H9 (cell line): ENCODE data around the gene CENPP. TPM values are rescaled to one million over a fixed set of nuclear protein-coding genes. Genes with fewer than 3 reads are reported as not detected.

Source experiments
- DNase-seq: peaks from one replicate; pipeline ENCODE4 v3.0.0-alpha.2; 2017
- H2AFZ ChIP-seq: one replicate; pipeline ENCODE4 v1.6.1; 2013; ENCODE audit warnings: mild to moderate bottlenecking, low read length, control low read depth, moderate library complexity
- H2AK5ac ChIP-seq: 2 replicates; pipeline ENCODE4 v1.6.1; 2013; ENCODE audit warnings: low read length, control low read depth, mixed read lengths; ENCODE audit not compliant: insufficient read length
- H2BK120ac ChIP-seq: one replicate; pipeline ENCODE4 v1.6.1; 2013; ENCODE audit warnings: low read depth, mild to moderate bottlenecking, low read length, control low read depth, inconsistent platforms; ENCODE audit not compliant: poor library complexity, severe bottlenecking
- H2BK12ac ChIP-seq: 2 replicates; pipeline ENCODE4 v1.6.1; 2013; ENCODE audit warnings: low read length, control low read depth, mixed read lengths, low read depth; ENCODE audit not compliant: insufficient read length
- H2BK15ac ChIP-seq: 2 replicates; pipeline ENCODE4 v1.6.1; 2013; ENCODE audit warnings: low read depth, low read length, control low read depth
- H2BK20ac ChIP-seq: one replicate; pipeline ENCODE4 v1.6.1; 2013; ENCODE audit warnings: low read depth, mild to moderate bottlenecking, low read length, control low read depth, inconsistent platforms; ENCODE audit not compliant: poor library complexity, severe bottlenecking
- H2BK5ac ChIP-seq: 2 replicates; pipeline ENCODE4 v1.6.1; 2013; ENCODE audit warnings: low read length, control low read depth, mixed read lengths; ENCODE audit not compliant: insufficient read length
- H3K14ac ChIP-seq: 2 replicates; pipeline ENCODE4 v1.6.1; 2013; ENCODE audit warnings: low read length, control low read depth; ENCODE audit not compliant: insufficient read depth
- H3K18ac ChIP-seq: 2 replicates; pipeline ENCODE4 v1.6.1; 2013; ENCODE audit warnings: low read depth, mild to moderate bottlenecking, mixed read lengths, low read length, control low read depth; ENCODE audit not compliant: insufficient read length
- H3K23ac ChIP-seq: 2 replicates; pipeline ENCODE4 v1.6.1; 2013; ENCODE audit warnings: low read length, control low read depth, mixed read lengths, low read depth; ENCODE audit not compliant: insufficient read length
- H3K23me2 ChIP-seq: 2 replicates; pipeline ENCODE4 v1.6.1; 2013; ENCODE audit warnings: low read depth, mild to moderate bottlenecking, mixed read lengths, low read length, control low read depth; ENCODE audit not compliant: insufficient read length, poor library complexity, severe bottlenecking
- H3K27ac ChIP-seq: 2 replicates; pipeline ENCODE4 v1.5.1; 2013; ENCODE audit warnings: low read length, control low read depth, mixed read lengths, low read depth; ENCODE audit not compliant: insufficient read length
- H3K27me3 ChIP-seq: 2 replicates; pipeline ENCODE4 v1.6.1; 2013; ENCODE audit warnings: low read length, control low read depth, inconsistent platforms; ENCODE audit not compliant: insufficient read depth
- H3K4ac ChIP-seq: 2 replicates; pipeline ENCODE4 v1.6.1; 2013; ENCODE audit warnings: low read depth, mild to moderate bottlenecking, control low read depth, inconsistent platforms, low read length, moderate library complexity
- H3K4me1 ChIP-seq: 2 replicates; pipeline ENCODE4 v1.6.1; 2013; ENCODE audit warnings: low read length, control low read depth, inconsistent platforms; ENCODE audit not compliant: insufficient read depth
- H3K4me2 ChIP-seq: 2 replicates; pipeline ENCODE4 v1.6.1; 2013; ENCODE audit warnings: low read length, control low read depth, mixed read lengths; ENCODE audit not compliant: insufficient read length, insufficient read depth
- H3K56ac ChIP-seq: 2 replicates; pipeline ENCODE4 v1.6.1; 2013; ENCODE audit warnings: low read depth, mild to moderate bottlenecking, mixed read lengths, low read length, control low read depth; ENCODE audit not compliant: insufficient read length
- H3K79me1 ChIP-seq: 2 replicates; pipeline ENCODE4 v1.6.1; 2013; ENCODE audit warnings: low read depth, mild to moderate bottlenecking, moderate library complexity, low read length, control low read depth, inconsistent platforms; ENCODE audit not compliant: insufficient read depth, poor library complexity, severe bottlenecking
- H3K79me2 ChIP-seq: 2 replicates; pipeline ENCODE4 v1.6.1; 2013; ENCODE audit warnings: low read length, control low read depth, inconsistent platforms; ENCODE audit not compliant: insufficient read depth
- H3K9ac ChIP-seq: 2 replicates; pipeline ENCODE4 v1.6.1; 2013; ENCODE audit warnings: low read length, control low read depth, mixed read lengths; ENCODE audit not compliant: insufficient read length; ENCODE audit errors: extremely low read depth
- H3K9me3 ChIP-seq: one replicate; pipeline ENCODE4 v1.6.1; 2013; ENCODE audit warnings: low read depth, low read length, inconsistent platforms; ENCODE audit not compliant: control insufficient read depth
- H3T11ph ChIP-seq: one replicate; pipeline ENCODE4 v1.6.1; 2013; ENCODE audit warnings: mild to moderate bottlenecking, low read length, control low read depth, inconsistent platforms
- H4K20me1 ChIP-seq: one replicate; pipeline ENCODE4 v1.6.1; 2013; ENCODE audit not compliant: control insufficient read depth, insufficient read length, insufficient read depth
- H4K5ac ChIP-seq: 2 replicates; pipeline ENCODE4 v1.6.1; 2013; ENCODE audit warnings: low read depth, mild to moderate bottlenecking, mixed read lengths, low read length, control low read depth; ENCODE audit not compliant: insufficient read length
- H4K8ac ChIP-seq: replicated peaks from 2 replicates; pipeline ENCODE4 v1.6.1; 2013; ENCODE audit warnings: low read length, control low read depth, mixed read lengths, low read depth; ENCODE audit not compliant: insufficient read length
- H4K91ac ChIP-seq: 2 replicates; pipeline ENCODE4 v1.6.1; 2013; ENCODE audit warnings: low read depth, mild to moderate bottlenecking, moderate library complexity, mixed read lengths, low read length, control low read depth; ENCODE audit not compliant: insufficient read length
- H3K27ac Mint-ChIP-seq, 3 experiments: 2 replicates in 2 of 3; 3 replicates in 1 of 3; pipeline ENCODE4 v1.8.0; 2020 to 2021; ENCODE audit warnings: mixed read lengths in 3 of 3, mild to moderate bottlenecking in 1 of 3, moderate library complexity in 1 of 3
- H3K27me3 Mint-ChIP-seq: 2 replicates; pipeline ENCODE4 v1.8.0; 2021; ENCODE audit warnings: low read depth, mild to moderate bottlenecking, moderate library complexity, mixed read lengths
- H3K36me3 Mint-ChIP-seq, 3 experiments: 2 replicates in 2 of 3; 3 replicates in 1 of 3; pipeline ENCODE4 v1.8.0; 2020 to 2021; ENCODE audit warnings: low read depth in 3 of 3, mixed read lengths in 3 of 3; ENCODE audit not compliant: insufficient read depth in 1 of 3
- H3K4me1 Mint-ChIP-seq, 2 experiments: 2 replicates each; pipeline ENCODE4 v1.8.0; 2020; ENCODE audit warnings: mixed read lengths in 2 of 2
- H3K4me3 Mint-ChIP-seq, 2 experiments: 2 replicates in 1 of 2; 3 replicates in 1 of 2; pipeline ENCODE4 v1.8.0; 2020 to 2021; ENCODE audit warnings: mild to moderate bottlenecking in 2 of 2, mixed read lengths in 2 of 2, moderate library complexity in 1 of 2
- H3K9me3 Mint-ChIP-seq, 2 experiments: 2 replicates in 1 of 2; 3 replicates in 1 of 2; pipeline ENCODE4 v1.8.0; 2020; ENCODE audit warnings: mild to moderate bottlenecking in 2 of 2, mixed read lengths in 2 of 2, moderate library complexity in 1 of 2
- WGBS: extraction: QIAGEN DNeasy Blood & Tissue Kit; methylation state at CpG from one replicate; pipeline ENCODE4 v1.1.7; 2013; ENCODE audit warnings: missing lambda C conversion rate, low lambda C conversion rate, mixed read lengths; ENCODE audit not compliant: insufficient read length; ENCODE audit errors: extremely low coverage; 5-methylcytosine and 5-hydroxymethylcytosine counted together
- total RNA-seq: library from RNA; stranded (reverse); gene quantifications from 2 replicates; pipeline ENCODE4 v1.2.1, GENCODE V29; 2021
- TF ChIP-seq, protein P1 (sequence below): fragments of 200-600 bp; sonication (generic); conservative IDR thresholded peaks from 3 replicates; pipeline ENCODE4 v1.8.0; 2021; ENCODE audit warnings: antibody characterized with exemption, mild to moderate bottlenecking

The CENPP gene
- total RNA-seq, 1 experiment from 2014 or later, result 9.1 TPM

- H2BK15ac ChIP-seq, result no peak overlapping the region
- Mint-ChIP-seq H3K36me3 (no peaks in the 10 kb centered on the region), H3K4me3 (no peak overlapping the region), H3K4me1 (peaks cover 0 to 7% of the 10 kb centered on the region in 2 experiments; a peak in 1 of 4 replicates), H3K27ac (no peak overlapping the region), H3K9me3 (no peaks in the 10 kb centered on the region), H3K27me3 (no peaks in the 10 kb centered on the region)
- no CpG with 5 or more reads among the region's 3 CpGs for WGBS
- H4K91ac ChIP-seq, result no peak overlapping the region
- no peak overlapping the region for H4K5ac ChIP-seq
- H3K23me2 ChIP-seq, result no peaks in the 10 kb centered on the region
- no peak overlapping the region for H2BK12ac ChIP-seq
- H3K9me3 ChIP-seq, result no peaks in the 10 kb centered on the region
- H3K4me2 ChIP-seq, result no peak overlapping the region
- H3K18ac ChIP-seq, result no peak overlapping the region
- H2BK5ac ChIP-seq, result no peak overlapping the region
- no peak overlapping the region for H3K14ac ChIP-seq
- no peak overlapping the region for H2BK20ac ChIP-seq
- H3T11ph ChIP-seq, result no peak overlapping the region
- no peak overlapping the region for H3K9ac ChIP-seq
- TF ChIP-seq, protein P1, sequence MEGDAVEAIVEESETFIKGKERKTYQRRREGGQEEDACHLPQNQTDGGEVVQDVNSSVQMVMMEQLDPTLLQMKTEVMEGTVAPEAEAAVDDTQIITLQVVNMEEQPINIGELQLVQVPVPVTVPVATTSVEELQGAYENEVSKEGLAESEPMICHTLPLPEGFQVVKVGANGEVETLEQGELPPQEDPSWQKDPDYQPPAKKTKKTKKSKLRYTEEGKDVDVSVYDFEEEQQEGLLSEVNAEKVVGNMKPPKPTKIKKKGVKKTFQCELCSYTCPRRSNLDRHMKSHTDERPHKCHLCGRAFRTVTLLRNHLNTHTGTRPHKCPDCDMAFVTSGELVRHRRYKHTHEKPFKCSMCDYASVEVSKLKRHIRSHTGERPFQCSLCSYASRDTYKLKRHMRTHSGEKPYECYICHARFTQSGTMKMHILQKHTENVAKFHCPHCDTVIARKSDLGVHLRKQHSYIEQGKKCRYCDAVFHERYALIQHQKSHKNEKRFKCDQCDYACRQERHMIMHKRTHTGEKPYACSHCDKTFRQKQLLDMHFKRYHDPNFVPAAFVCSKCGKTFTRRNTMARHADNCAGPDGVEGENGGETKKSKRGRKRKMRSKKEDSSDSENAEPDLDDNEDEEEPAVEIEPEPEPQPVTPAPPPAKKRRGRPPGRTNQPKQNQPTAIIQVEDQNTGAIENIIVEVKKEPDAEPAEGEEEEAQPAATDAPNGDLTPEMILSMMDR, result no peak
- no peaks in the 10 kb centered on the region for H3K79me1 ChIP-seq
- no peak for DNase-seq
- H3K4me1 ChIP-seq, result no peaks in the 10 kb centered on the region
- H2AFZ ChIP-seq, result no peak overlapping the region
- H4K20me1 ChIP-seq, result no peaks in the 10 kb centered on the region
- H2AK5ac ChIP-seq, result no peak overlapping the region
- H3K79me2 ChIP-seq, result no peaks in the 10 kb centered on the region
- H2BK120ac ChIP-seq, result no peak overlapping the region
- no peaks in the 10 kb centered on the region for H3K27me3 ChIP-seq
- H3K23ac ChIP-seq, result no peak overlapping the region
- no peak overlapping the region for H3K56ac ChIP-seq
- no peak overlapping the region for H3K27ac ChIP-seq
- H3K4ac ChIP-seq, result no peak overlapping the region
- H4K8ac ChIP-seq, result no peak overlapping the region
Measured at GRCh38 chr9:92529124-92529523, 203.4 kb downstream of the CENPP start.
